Putamen (tissue), 1 donor: Measurements from ENCODE around the gene TMEM101.
"Not testable (repeated sequence)": the region's sequence is repeated elsewhere in the genome, so short reads cannot be mapped to it uniquely, and the experiment has no call there.

Experiments used
- DNase-seq: peaks from one replicate; pipeline ENCODE4 v3.0.0-alpha.2; 2016; ENCODE audit warnings: low spot score

Gene TMEM101

GRCh38 chr17:44000871-44001460 lies 13.8 kb downstream of the TMEM101 start:
- no peak for DNase-seq

DNA sequence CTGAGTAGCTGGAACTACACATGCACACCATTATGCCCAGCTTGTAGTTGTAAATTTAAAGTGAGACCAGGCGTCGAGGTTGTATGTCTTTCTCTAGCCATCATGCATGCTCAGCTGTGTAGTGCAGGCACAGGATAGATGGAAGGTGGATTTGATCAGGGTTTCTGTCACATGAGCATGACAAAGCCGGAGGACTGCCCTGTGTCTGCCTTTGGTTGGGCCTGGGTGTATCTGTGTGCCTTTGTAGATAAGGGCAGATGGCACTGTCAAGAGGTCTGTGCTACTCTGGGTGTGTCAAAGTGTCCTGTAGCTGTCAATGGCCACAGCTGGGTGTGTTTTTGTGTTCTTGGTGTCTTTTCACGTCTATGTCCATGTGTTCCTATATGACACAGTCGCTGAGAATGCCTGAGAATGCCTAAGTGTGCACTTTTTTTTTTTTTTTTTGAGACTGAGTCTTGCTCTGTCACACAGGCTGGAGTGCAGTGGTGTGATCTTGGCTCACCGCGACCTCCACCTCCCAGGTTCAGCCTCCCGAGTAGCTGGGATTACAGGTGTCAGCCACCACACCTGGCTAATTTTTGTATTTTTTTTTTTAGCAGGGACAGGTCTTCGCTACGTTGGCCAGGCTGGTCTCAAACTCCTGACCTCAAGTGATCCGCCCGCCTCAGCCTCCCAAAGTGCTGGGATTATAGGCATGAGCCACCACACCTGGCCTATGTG lies 14.5 kb downstream of the TMEM101 start:
- DNase-seq: no peak

- DNase-seq: no peak
Observed at GRCh38 chr17:43999024-43999423, 15.7 kb downstream of the TMEM101 start.

- no peak for DNase-seq
Observed at GRCh38 chr17:43998552-43998951, 16.2 kb downstream of the TMEM101 start.

DNA sequence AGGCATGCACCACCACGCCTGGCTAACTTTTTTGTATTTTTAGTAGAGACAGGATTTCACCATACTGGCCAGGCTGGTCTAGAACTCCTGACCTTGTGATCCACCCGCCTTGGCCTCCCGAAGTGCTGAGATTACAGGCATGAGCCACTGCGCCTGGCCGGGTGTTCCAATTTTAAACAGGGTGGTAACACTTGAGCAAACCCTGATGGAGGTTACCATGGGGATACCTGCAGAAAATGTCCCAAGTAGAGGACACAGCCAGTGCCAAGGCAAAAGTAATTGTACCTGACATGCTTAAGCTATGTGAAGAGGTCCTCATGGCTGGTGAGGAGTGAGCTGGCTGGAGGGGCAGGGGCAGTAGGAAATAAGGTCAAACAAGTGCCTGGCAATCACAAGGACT lies 17.6 kb downstream of the TMEM101 start:
- not testable (repeated sequence) for DNase-seq

GRCh38 chr17:43995150-43995471 lies 19.7 kb downstream of the TMEM101 start:
- DNase-seq: no peak

DNA sequence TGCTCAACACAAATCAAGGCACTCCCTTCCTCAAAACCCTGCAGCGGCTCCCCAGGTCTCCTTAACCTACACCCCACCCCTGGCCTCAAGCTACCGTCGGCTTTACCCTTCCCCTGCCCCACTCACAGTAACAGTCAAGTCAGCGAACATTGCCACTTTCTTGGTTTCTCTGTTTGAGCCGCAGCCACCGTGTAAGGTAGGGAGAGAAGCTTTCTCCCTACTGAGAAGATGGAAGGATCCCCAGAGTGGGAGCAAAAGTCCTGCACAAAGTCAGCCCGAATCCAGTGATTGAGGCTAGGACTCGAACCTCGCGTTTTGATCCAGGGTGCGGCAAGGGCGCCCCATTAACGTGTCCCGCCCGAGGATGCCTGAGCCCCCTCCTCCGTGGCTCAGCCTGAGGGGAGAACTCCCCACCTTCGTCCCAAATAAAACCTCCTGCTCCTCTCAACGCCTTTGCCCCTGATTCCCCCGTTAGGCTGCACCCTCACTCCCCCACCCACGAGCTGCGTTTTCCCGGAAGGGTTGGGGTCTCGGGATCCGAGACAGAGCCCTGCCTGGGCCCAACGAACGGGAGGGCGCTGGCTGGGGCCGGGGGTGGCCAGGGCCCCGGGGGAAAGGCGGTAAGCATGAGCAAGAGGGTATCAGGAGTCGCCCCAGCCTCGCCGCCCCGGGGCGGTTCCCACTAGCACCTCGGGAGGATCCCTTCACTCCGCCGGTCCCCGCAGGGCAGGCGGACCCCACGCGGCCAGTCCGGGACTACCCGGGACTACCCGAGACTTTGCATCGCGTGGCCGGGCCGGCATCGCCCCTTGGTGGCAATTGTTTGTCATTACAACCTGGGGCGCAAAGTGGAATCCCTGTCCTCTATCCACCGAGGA lies 20.3 kb downstream of the TMEM101 start:
- DNase-seq: peak; percentile 30

GRCh38 chr17:43992641-43993040 lies 22.1 kb downstream of the TMEM101 start:
- DNase-seq: no peak

DNA sequence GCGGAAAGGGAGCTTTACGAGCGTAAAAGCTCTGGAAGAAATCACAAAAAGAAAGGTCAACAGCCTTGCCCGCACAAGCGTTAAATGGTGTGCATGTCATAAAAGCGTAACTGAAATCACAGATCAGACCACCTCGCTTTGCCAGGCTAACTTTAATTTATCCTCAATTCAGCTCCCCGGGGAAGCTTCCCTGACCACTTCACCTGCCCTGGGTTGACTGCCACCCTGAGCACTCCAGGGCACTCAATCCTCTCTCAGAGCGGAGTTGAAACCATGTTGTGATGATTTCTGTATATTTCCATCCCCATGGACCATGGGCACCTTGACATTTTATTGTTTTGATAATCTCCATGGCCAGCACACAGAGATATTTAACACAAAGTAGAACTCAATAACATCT lies 26.5 kb downstream of the TMEM101 start:
- no peak for DNase-seq

- DNase-seq: no peak
Observed at GRCh38 chr17:43987131-43988021, 27.4 kb downstream of the TMEM101 start.

DNA sequence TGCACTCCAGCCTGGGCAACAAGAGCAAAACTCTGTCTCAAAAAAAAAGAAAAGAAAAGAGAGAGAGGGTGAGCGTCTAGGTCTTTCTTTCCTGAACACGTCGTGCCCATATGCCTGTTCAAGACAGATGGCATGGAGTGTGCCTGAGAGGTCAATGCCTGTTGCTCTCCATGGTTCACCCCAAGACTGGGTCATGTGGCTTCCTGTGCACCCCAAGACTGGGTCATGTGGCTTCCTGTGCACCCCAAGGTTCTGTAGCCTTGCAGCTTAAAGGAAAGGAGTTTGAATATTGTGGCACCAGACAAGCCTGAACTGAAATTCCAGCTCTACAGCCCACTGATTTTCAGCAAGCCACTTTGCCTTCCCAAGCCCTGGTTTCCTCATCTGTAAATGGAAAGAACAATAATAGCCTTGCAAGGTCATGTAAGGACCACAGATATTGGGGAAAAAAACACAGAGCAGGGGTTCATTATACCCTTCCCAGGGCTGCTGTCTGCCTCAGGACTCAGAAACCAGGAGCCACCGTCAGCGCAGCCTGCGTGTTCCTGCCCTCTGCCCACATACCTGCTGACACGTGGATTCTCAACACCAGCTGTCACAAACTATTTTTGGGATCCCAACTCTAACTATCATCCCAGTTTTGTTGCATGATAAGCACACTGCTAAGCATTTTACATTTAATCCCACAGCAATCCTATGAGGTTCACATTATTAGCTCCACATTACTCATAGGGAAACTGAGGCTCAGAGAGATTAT lies 28.4 kb downstream of the TMEM101 start:
- peak; percentile 38 for DNase-seq

DNA sequence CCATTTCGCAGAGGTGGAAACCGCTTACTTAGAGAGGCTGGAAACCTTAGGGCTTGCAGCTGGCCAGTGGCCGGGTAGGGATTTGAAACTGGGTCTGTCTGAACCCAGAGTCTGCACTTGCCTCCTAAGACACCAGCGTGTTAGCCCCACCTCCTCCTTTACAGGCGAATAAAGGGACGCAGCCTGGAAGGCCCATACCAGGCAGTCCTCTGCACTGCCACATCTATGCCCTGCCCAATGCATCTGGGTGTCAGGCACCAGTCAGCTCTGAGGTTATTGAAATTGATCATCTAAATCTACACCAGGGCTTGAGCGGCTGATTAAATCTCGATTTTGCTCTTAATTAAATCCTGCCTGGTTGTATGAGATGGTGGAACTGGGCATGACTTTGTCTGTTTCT lies 30.2 kb downstream of the TMEM101 start:
- no peak for DNase-seq

DNA sequence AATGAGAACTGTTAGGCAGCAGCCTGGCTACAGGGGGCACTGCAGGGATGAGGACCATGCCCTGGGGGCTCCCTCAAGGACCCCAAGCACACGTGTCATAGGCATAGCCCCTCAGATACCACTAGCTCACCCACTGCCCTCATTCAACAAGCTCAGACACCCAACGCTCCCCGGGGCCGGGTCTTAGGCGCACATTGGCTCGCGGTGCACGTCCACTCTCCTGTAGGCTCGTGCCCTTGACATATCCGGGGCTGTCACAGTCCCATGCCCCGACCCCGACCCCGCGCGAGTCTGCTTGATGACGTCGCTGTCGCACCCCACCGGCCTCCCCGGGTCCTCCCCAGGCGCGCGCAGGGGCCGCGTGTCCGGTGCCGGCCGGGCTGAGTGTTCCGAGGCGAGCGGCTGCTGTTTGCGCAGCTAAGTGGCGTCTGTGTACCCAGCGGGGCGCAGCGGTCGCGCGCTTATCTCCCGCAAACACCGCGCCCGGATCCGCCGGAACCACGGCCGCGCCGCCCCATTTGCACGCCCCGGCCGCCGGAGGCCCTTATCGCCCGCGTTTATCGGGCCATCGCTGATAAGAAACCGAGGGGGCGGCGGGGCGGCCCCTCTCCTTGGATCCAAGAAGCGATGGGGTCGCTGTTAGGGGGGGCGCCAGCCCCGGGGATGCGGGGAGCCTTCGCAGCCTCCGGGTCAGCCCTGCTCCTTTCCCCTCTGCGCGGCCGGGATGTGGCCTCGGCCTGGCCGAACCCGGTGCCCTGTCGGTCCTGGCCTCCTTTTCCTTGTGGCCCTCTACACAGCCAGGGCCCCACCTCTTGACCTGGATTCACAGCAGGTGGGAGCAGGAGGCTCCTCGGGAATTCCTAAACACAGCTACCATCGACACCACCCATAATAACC lies 31.0 kb downstream of the TMEM101 start:
- no peak for DNase-seq

GRCh38 chr17:43983196-43983514 lies 31.6 kb downstream of the TMEM101 start:
- DNase-seq: no peak

- DNase-seq: no peak
Observed at GRCh38 chr17:43982171-43982570, 32.6 kb downstream of the TMEM101 start.

DNA sequence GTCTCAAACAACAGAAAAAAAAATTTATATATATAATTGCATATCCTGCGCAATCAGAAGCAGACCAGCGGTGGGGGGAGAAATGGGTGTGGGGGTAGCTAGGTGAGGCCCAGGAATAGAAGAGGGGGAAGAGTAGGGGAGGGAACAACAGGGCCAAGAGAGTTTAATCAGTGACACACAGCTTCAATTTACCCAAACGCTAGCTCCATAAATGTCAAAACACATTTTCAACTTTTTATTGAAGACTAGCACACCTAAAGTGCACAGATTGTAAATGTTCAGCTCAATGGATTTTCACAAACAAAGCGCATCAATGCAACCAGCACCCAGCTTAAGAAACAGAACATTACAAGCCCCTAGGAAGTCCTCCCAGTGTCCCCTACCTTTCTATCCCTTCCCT lies 35.1 kb downstream of the TMEM101 start:
- no peak for DNase-seq

- DNase-seq: no peak
Observed at GRCh38 chr17:43979011-43979410, 35.8 kb downstream of the TMEM101 start.

DNA sequence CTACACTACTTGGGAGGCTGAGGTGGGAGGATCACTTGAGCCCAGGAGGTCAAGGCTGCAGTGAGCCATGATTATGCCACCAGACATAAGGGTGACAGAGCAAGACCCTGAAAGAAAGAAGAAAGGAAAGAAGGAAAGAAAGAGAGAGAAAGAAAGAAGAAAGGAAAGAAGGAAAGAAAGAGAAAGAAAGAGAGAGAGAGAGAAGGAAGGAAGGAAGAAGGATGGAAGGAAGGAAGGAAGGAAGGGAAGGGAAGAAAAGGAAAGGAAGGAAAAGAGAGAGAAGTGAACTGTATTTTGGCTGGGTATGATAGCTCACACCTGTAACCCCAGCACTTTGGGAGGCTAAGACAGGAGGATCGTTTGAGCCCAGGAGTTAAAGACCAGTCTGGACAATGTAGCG lies 36.7 kb downstream of the TMEM101 start:
- DNase-seq: no peak

DNA sequence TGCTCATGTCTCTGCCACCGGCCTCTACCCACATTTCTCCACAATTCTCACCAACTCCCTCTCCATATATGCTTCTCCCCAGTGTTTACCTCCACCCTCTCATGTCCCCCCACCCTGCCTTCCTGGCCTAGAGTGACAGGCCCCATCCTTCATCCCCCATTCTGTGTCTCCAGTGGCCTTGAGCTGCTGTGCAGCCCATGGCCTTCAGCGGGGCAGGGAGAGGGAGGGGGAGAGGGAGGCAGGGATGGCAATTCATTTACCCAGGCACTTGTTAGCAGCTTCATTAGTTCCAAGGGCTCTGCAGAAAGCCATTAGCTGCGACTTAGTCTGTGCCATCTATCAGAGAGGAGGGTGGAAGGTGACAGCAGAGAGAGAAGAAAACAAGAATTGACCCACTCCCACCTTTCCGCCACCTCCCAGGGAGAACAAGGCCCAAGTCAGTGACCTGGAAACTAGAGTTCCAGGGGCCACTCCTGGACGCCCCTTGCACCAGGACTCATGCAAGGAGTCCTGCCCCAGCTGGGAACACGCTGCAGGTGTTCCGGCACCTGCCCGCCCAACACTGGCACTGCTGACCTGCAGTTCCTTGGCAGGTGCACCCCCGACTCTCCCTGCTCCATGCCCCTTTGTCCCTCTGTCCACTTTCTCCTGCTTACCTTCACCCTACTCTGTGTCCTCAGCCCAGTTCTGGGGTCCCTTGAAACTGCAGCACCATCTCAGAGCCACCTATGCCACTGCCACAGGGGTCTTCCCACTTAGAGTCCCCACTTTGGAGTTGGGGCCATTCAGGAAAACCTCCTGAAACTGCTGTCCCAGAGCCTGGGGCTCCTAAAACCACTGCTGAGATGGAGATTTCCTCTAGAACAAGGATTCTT lies 37.6 kb downstream of the TMEM101 start:
- no peak for DNase-seq
